Stimulated activated CD4-positive, alpha-beta T cell treated with anti-CD3 and anti-CD28 coated beads, Interleukin-4, amount 100 ng/mL, for 24 hours (primary cell): ENCODE measurements around the gene STK32C.

ENCODE experiments used
- DNase-seq: peaks from one replicate; pipeline ENCODE4 v3.0.0-alpha.2; 2020

Gene STK32C

GRCh38 chr10:132176623-132177500 lies 130.9 kb downstream of the STK32C start:
- DNase-seq: no peak

- DNase-seq: no peak
These were observed 131.7 kb downstream of the STK32C start for GRCh38 chr10:132175907-132176581.

- DNase-seq: no peak
These were observed 132.3 kb downstream of the STK32C start for GRCh38 chr10:132175408-132175807.

- DNase-seq: no peak
These were observed 133.5 kb downstream of the STK32C start for GRCh38 chr10:132174237-132174636.

- no peak for DNase-seq
These were observed 134.6 kb downstream of the STK32C start for GRCh38 chr10:132173185-132173584.

GRCh38 chr10:132172091-132173066 lies 135.4 kb downstream of the STK32C start:
- no peak for DNase-seq

- DNase-seq: no peak
These were observed 137.0 kb downstream of the STK32C start for GRCh38 chr10:132170561-132171361.

GRCh38 chr10:132169766-132170560 lies 137.8 kb downstream of the STK32C start:
- no peak for DNase-seq

GRCh38 chr10:132169031-132169765 lies 138.6 kb downstream of the STK32C start:
- no peak for DNase-seq

- DNase-seq: no peak
These were observed 139.1 kb downstream of the STK32C start for GRCh38 chr10:132168571-132169030.

GRCh38 chr10:132167976-132168375 lies 139.8 kb downstream of the STK32C start:
- no peak for DNase-seq

GRCh38 chr10:132167041-132167674 lies 140.6 kb downstream of the STK32C start:
- DNase-seq: no peak

- DNase-seq: no peak
These were observed 141.4 kb downstream of the STK32C start for GRCh38 chr10:132166216-132166950.

- no peak for DNase-seq
These were observed 142.3 kb downstream of the STK32C start for GRCh38 chr10:132165416-132165980.

GRCh38 chr10:132164761-132165278 lies 142.9 kb downstream of the STK32C start:
- DNase-seq: no peak

GRCh38 chr10:132163826-132164515 lies 143.8 kb downstream of the STK32C start:
- no peak for DNase-seq

- peak; percentile 19 for DNase-seq
These were observed 144.4 kb downstream of the STK32C start for GRCh38 chr10:132163278-132163765.
